Upper lobe of left lung (tissue), 4 donors: ENCODE data around the gene NEDD4L.

Experiments used
- CTCF ChIP-seq, 6 experiments: fragments of 450-650 bp in 4 of 6; fragments of 200-600 bp in 2 of 6; sonication (generic) in 2 of 6; IDR thresholded peaks; one replicate each; pipeline ENCODE4 v1.5.1; 2016 to 2019; ENCODE audit warnings: antibody characterized with exemption in 6 of 6
- POLR2A ChIP-seq, 4 donors: fragments of 450-650 bp; IDR thresholded peaks; one replicate each; pipeline ENCODE4 v1.5.1; 2016 to 2017; ENCODE audit warnings: antibody characterized with exemption in 4 of 4, mild to moderate bottlenecking in 2 of 4

- no peak for TF ChIP-seq CTCF (IDR thresholded peaks at IDR 0.05)
- TF ChIP-seq POLR2A (IDR thresholded peaks at IDR 0.05), result no peak
Measured at GRCh38 chr18:58427321-58427720, 383.3 kb downstream of the NEDD4L start.
